Body of pancreas (tissue), 4 donors: ENCODE results near the gene DPYSL4. TPM values are rescaled to one million over a fixed set of nuclear protein-coding genes. Genes with fewer than 3 reads are reported as not detected.

ENCODE experiments used
- ATAC-seq: fragments of 150-250 bp; one replicate; pipeline ENCODE4 v1.9.1; 2016
- DNase-seq, 4 donors: peaks; one replicate each; pipeline ENCODE4 v3.0.0-alpha.2; 2019
- H3K27ac ChIP-seq, 4 donors: fragments of 200-600 bp; sonication (generic); 1 replicate in 3 of 4; 2 replicates in 1 of 4; pipeline versions ENCODE4 v1.5.1 to v1.6.1; 2016 to 2019; ENCODE audit warnings: mild to moderate bottlenecking in 1 of 4, mixed read lengths in 1 of 4, moderate library complexity in 1 of 4
- H3K27me3 ChIP-seq, 2 donors: fragments of 200-600 bp; sonication (generic); one replicate each; pipeline ENCODE4 v1.6.0; 2016; ENCODE audit warnings: mild to moderate bottlenecking in 1 of 2
- H3K36me3 ChIP-seq, 2 donors: fragments of 200-600 bp; sonication (generic); replicated peaks in 1 of 2; 2 replicates each; pipeline ENCODE4 v1.5.1; 2016; ENCODE audit warnings: low read depth in 2 of 2; ENCODE audit not compliant: insufficient read depth in 1 of 2
- H3K4me1 ChIP-seq: fragments of 200-600 bp; sonication (generic); one replicate; pipeline ENCODE4 v1.6.0; 2016
- H3K4me3 ChIP-seq, 2 donors: fragments of 200-600 bp; sonication (generic); 1 replicate in 1 of 2; 2 replicates in 1 of 2; pipeline ENCODE4 v1.5.1; 2016 to 2019
- H3K9me3 ChIP-seq, 3 donors: fragments of 200-600 bp; sonication (generic); 1 replicate in 2 of 3; 2 replicates in 1 of 3; pipeline ENCODE4 v1.5.1; 2016
- CTCF ChIP-seq, 7 experiments: fragments of 450-650 bp in 4 of 7; fragments of 200-600 bp in 3 of 7; sonication (generic) in 3 of 7; IDR thresholded peaks; one replicate each; pipeline ENCODE4 v1.5.1; 2016 to 2019; ENCODE audit warnings: antibody characterized with exemption in 7 of 7
- POLR2A ChIP-seq, 3 donors: fragments of 450-650 bp; IDR thresholded peaks; one replicate each; pipeline ENCODE4 v1.6.1; 2016; ENCODE audit warnings: antibody characterized with exemption in 3 of 3, mild to moderate bottlenecking in 2 of 3
- WGBS, 2 donors: methylation state at CpG; one replicate each; pipeline ENCODE4 v1.1.5; 2017; 5-methylcytosine and 5-hydroxymethylcytosine counted together
- intact Hi-C: fragments of 100-400 bp; cut with DNase I; formaldehyde crosslinking; loops from one replicate; pipeline ENCODE4 v1.15.1; 2023
- total RNA-seq, 2 donors: library from RNA; depleted of rRNA; stranded (reverse); fragments of >200 nt; gene quantifications; one replicate each; pipeline ENCODE4 v1.1.0, GENCODE V29; 2016

Gene DPYSL4
- total RNA-seq, 2 donors from 2014 or later, result 0.52 TPM; not detected in 1

GRCh38 chr10:132202070-132202970 lies 15.6 kb downstream of the DPYSL4 start:
- no peak for ATAC-seq
- TF ChIP-seq CTCF (IDR thresholded peaks at IDR 0.05) (no peak), POLR2A (IDR thresholded peaks at IDR 0.05) (no peak)
- H3K4me1 ChIP-seq, result no peaks in the 10 kb centered on the region
- 69 to 75% methylated on average over 30 to 44 of the region's 48 CpGs for WGBS, 2 donors
- H3K4me3 ChIP-seq, result no peak overlapping the region
- no peaks in the 10 kb centered on the region for H3K27me3 ChIP-seq
- no peaks in the 10 kb centered on the region for H3K36me3 ChIP-seq
- H3K27ac ChIP-seq, result no peak overlapping the region
- intact Hi-C loops, result no loop called here
- no peak for DNase-seq
- no peaks in the 10 kb centered on the region for H3K9me3 ChIP-seq

GRCh38 chr10:132203256-132204077 lies 16.7 kb downstream of the DPYSL4 start:
- Histone ChIP-seq H3K27ac (no peak overlapping the region), H3K9me3 (no peaks in the 10 kb centered on the region), H3K4me1 (no peaks in the 10 kb centered on the region), H3K36me3 (no peaks in the 10 kb centered on the region), H3K27me3 (no peaks in the 10 kb centered on the region), H3K4me3 (no peak overlapping the region)
- ATAC-seq (no peak), DNase-seq (no peak)
- intact Hi-C loops, result no loop called here
- WGBS, 2 donors, result 64 to 71% methylated on average over 16 to 34 of the region's 34 CpGs
- TF ChIP-seq POLR2A (IDR thresholded peaks at IDR 0.05), result no peak
- no peak for TF ChIP-seq CTCF (IDR thresholded peaks at IDR 0.05)

GRCh38 chr10:132204078-132204780 lies 17.5 kb downstream of the DPYSL4 start:
- Histone ChIP-seq H3K36me3 (no peaks in the 10 kb centered on the region), H3K27ac (no peak overlapping the region), H3K9me3 (no peaks in the 10 kb centered on the region), H3K27me3 (no peaks in the 10 kb centered on the region), H3K4me3 (no peak overlapping the region), H3K4me1 (no peaks in the 10 kb centered on the region)
- ATAC-seq (no peak), DNase-seq (no peak)
- intact Hi-C loops, result no loop called here
- TF ChIP-seq POLR2A (IDR thresholded peaks at IDR 0.05), result no peak
- TF ChIP-seq CTCF (IDR thresholded peaks at IDR 0.05), result no peak
- 45 to 72% methylated on average over 2 to 17 of the region's 20 CpGs for WGBS, 2 donors

GRCh38 chr10:132204781-132205473 lies 18.2 kb downstream of the DPYSL4 start:
- no peak for TF ChIP-seq POLR2A (IDR thresholded peaks at IDR 0.05)
- TF ChIP-seq CTCF (IDR thresholded peaks at IDR 0.05), result no peak
- H3K27me3 ChIP-seq, result no peaks in the 10 kb centered on the region
- 68 to 70% methylated on average over 19 to 28 of the region's 28 CpGs for WGBS, 2 donors
- H3K4me1 ChIP-seq, result no peaks in the 10 kb centered on the region
- intact Hi-C loops, result no loop called here
- no peak for ATAC-seq
- H3K27ac ChIP-seq, result no peak overlapping the region
- no peak for DNase-seq
- H3K36me3 ChIP-seq, result no peaks in the 10 kb centered on the region
- no peak overlapping the region for H3K4me3 ChIP-seq
- no peaks in the 10 kb centered on the region for H3K9me3 ChIP-seq
